ENCODE data around the gene RPTOR.

GRCh38 chr17:80963812-80964543 lies 419.3 kb downstream of the RPTOR start:
- TF ChIP-seq CTCF (IDR thresholded peaks at IDR 0.05; ENCODE audit: poor library complexity, severe bottlenecking) (no peak), EZH2 (IDR thresholded peaks at IDR 0.05; ENCODE audit: borderline replicate concordance, insufficient read depth, low read length, poor library complexity, severe bottlenecking) (no peak), EP300 (conservative IDR thresholded peaks at IDR 0.05; ENCODE audit: poor library complexity, severe bottlenecking) (peak; percentile 54), TAF1 (IDR thresholded peaks at IDR 0.05; ENCODE audit: low read depth) (no peak), POLR2AphosphoS5 (IDR thresholded peaks at IDR 0.05) (peak; percentile 58), RAD21 (conservative IDR thresholded peaks at IDR 0.05) (peak; percentile 29), SMC3 (conservative IDR thresholded peaks at IDR 0.05; ENCODE audit: poor library complexity) (peak; percentile 30)
